ENCODE data around the gene DBNL. TPM values are rescaled to one million over a fixed set of nuclear protein-coding genes. Genes with fewer than 3 reads are reported as not detected.
A peak's percentile ranks its signal among the peaks of the same experiment; 100 is the strongest.

DBNL gene
- total and polyA plus RNA-seq, 2 of the 13 experiments (the other 11 are each of a cell fraction or from before 2014, with no cell fraction given) = 20.8 to 35.1 TPM

- TF ChIP-seq NR0B2 (CRISPR knock-in tag; IDR thresholded peaks at IDR 0.05) = 0 out of 2 replicates have a peak, but pooled peaks have one; percentile 36
- TF ChIP-seq MBD4 (IDR thresholded peaks at IDR 0.05; ENCODE audit: borderline replicate concordance, low read length) = no peak
- no peak for TF ChIP-seq RBM22 (optimal IDR thresholded peaks at IDR 0.05; ENCODE audit: low read length)
- no peak for TF ChIP-seq DMTF1 (CRISPR knock-in tag; IDR thresholded peaks at IDR 0.05)
- TF ChIP-seq HIC2 (CRISPR knock-in tag; IDR thresholded peaks at IDR 0.05; ENCODE audit: low read depth) = no peak
- peak; percentile 66 for TF ChIP-seq SAP130 (CRISPR knock-in tag; IDR thresholded peaks at IDR 0.05; ENCODE audit: low read depth)
- no peak for TF ChIP-seq ASH2L (IDR thresholded peaks at IDR 0.05; ENCODE audit: insufficient read length, low read depth, low read length)
- TF ChIP-seq TGIF2 (CRISPR knock-in tag; IDR thresholded peaks at IDR 0.05) = no peak
- no peak; the same call in 1 of the 2 replicates for TF ChIP-seq ARID4A (CRISPR knock-in tag; IDR thresholded peaks at IDR 0.05; ENCODE audit: borderline replicate concordance)
- TF ChIP-seq, protein P1, sequence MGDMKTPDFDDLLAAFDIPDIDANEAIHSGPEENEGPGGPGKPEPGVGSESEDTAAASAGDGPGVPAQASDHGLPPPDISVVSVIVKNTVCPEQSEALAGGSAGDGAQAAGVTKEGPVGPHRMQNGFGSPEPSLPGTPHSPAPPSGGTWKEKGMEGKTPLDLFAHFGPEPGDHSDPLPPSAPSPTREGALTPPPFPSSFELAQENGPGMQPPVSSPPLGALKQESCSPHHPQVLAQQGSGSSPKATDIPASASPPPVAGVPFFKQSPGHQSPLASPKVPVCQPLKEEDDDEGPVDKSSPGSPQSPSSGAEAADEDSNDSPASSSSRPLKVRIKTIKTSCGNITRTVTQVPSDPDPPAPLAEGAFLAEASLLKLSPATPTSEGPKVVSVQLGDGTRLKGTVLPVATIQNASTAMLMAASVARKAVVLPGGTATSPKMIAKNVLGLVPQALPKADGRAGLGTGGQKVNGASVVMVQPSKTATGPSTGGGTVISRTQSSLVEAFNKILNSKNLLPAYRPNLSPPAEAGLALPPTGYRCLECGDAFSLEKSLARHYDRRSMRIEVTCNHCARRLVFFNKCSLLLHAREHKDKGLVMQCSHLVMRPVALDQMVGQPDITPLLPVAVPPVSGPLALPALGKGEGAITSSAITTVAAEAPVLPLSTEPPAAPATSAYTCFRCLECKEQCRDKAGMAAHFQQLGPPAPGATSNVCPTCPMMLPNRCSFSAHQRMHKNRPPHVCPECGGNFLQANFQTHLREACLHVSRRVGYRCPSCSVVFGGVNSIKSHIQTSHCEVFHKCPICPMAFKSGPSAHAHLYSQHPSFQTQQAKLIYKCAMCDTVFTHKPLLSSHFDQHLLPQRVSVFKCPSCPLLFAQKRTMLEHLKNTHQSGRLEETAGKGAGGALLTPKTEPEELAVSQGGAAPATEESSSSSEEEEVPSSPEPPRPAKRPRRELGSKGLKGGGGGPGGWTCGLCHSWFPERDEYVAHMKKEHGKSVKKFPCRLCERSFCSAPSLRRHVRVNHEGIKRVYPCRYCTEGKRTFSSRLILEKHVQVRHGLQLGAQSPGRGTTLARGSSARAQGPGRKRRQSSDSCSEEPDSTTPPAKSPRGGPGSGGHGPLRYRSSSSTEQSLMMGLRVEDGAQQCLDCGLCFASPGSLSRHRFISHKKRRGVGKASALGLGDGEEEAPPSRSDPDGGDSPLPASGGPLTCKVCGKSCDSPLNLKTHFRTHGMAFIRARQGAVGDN (CRISPR knock-in tag; IDR thresholded peaks at IDR 0.05) = 0 out of 2 replicates have a peak, but pooled peaks have one; percentile 71
- TF ChIP-seq ZKSCAN5 (CRISPR knock-in tag; IDR thresholded peaks at IDR 0.05) = no peak
- no peak for TF ChIP-seq MZF1 (CRISPR knock-in tag; IDR thresholded peaks at IDR 0.05; ENCODE audit: borderline replicate concordance)
- no peak for TF ChIP-seq HNRNPUL1 (IDR thresholded peaks at IDR 0.05; ENCODE audit: low read depth, low read length)
- TF ChIP-seq ZBTB20 (CRISPR knock-in tag; IDR thresholded peaks at IDR 0.05; ENCODE audit: borderline replicate concordance, low read depth) = no peak
Measured at GRCh38 chr7:44100458-44101302, 56.2 kb downstream of the DBNL start (continued).
